Fibroblast of lung (primary cell): Measurements from ENCODE around the gene CCDC93.

Experiments
- EZH2 ChIP-seq: IDR thresholded peaks from 2 replicates; pipeline ENCODE4 v1.5.1; 2012; ENCODE audit warnings: low read length, control low read depth, mild to moderate bottlenecking; ENCODE audit errors: missing control alignments
- TF ChIP-seq, protein P1 (sequence below), 2 donors: IDR thresholded peaks in 1 of 2; conservative IDR thresholded peaks in 1 of 2; 1 replicate in 1 of 2; 2 replicates in 1 of 2; pipeline ENCODE4 v1.5.1; 2011 to 2012; ENCODE audit warnings: low read length in 2 of 2, control low read depth in 1 of 2, inconsistent platforms in 1 of 2, low read depth in 1 of 2, mild to moderate bottlenecking in 1 of 2

DNA sequence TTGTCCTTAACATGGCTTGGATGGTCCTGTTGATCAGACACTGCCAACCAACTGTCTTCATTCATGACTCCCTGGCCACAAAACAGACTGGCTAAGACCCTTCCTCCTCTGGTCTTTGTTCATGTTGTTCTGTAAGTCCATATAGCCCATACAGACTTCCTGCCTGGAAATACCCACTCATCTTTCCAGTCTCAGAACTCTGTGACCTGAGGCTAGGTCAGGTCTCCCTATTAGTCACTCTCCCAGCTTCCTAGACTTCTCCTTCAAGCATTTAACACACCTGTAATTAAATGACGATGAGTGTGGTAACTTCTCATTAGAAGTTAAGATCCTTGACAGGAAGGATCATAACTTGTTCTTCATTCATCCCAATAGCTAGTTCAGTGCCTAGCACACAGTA lies 56.3 kb downstream of the CCDC93 start:
- TF ChIP-seq, protein P1, sequence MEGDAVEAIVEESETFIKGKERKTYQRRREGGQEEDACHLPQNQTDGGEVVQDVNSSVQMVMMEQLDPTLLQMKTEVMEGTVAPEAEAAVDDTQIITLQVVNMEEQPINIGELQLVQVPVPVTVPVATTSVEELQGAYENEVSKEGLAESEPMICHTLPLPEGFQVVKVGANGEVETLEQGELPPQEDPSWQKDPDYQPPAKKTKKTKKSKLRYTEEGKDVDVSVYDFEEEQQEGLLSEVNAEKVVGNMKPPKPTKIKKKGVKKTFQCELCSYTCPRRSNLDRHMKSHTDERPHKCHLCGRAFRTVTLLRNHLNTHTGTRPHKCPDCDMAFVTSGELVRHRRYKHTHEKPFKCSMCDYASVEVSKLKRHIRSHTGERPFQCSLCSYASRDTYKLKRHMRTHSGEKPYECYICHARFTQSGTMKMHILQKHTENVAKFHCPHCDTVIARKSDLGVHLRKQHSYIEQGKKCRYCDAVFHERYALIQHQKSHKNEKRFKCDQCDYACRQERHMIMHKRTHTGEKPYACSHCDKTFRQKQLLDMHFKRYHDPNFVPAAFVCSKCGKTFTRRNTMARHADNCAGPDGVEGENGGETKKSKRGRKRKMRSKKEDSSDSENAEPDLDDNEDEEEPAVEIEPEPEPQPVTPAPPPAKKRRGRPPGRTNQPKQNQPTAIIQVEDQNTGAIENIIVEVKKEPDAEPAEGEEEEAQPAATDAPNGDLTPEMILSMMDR (conservative IDR thresholded peaks at IDR 0.05 in 1 of 2, IDR thresholded peaks at IDR 0.05 in 1 of 2; ENCODE audit: low read depth in 1 of 2, low read length in 2 of 2) = no peak
- TF ChIP-seq EZH2 = no peak
